IMR-90 (cell line): ENCODE results near the gene PLCXD1. TPM values are rescaled to one million over a fixed set of nuclear protein-coding genes. Genes with fewer than 3 reads are reported as not detected.

Experiments
- ATAC-seq: fragments of 200-7000 bp; cut with Tn5 transposase; 2 replicates; pipeline ENCODE4 v1.9.1; 2020; ENCODE audit warnings: low read depth, mild to moderate bottlenecking, moderate library complexity
- BruUV-seq: library from RNA; stranded (reverse); fragments of 400-500 nt; replicated peaks from 2 replicates; lab custom pipeline; 2021; lab: Mats Ljungman, UMichigan
- CTCF ChIA-PET: fragments of 300-600 bp; formaldehyde crosslinking; extraction: SDS; loops from one replicate; lab custom pipeline; 2021; ENCODE audit warnings: antibody characterized with exemption; lab: Yijun Ruan, JAX
- POLR2A ChIA-PET: fragments of 300-600 bp; sonication (Branson Sonifier 250); formaldehyde crosslinking; loops from one replicate; lab custom pipeline; 2022; ENCODE audit warnings: antibody characterized with exemption; ENCODE audit not compliant: unreplicated experiment; lab: Charles Lee
- DNase-seq: peaks from one replicate; pipeline ENCODE4 v3.0.0; 2013
- H2AFZ ChIP-seq: replicated peaks from 2 replicates; pipeline ENCODE3; 2013; ENCODE audit warnings: low read length, mild to moderate bottlenecking; ENCODE audit not compliant: poor library complexity
- H2AK5ac ChIP-seq: 2 replicates; pipeline ENCODE4 v1.6.1; 2013; ENCODE audit warnings: low read depth, low read length, inconsistent platforms
- H2AK9ac ChIP-seq: replicated peaks from 2 replicates; pipeline ENCODE3; 2013; ENCODE audit warnings: mild to moderate bottlenecking, low read depth, low read length, moderate library complexity; ENCODE audit not compliant: poor library complexity
- H2BK120ac ChIP-seq: 2 replicates; pipeline ENCODE4 v1.6.1; 2013; ENCODE audit warnings: low read depth, low read length, inconsistent platforms
- H2BK15ac ChIP-seq: 3 replicates; pipeline ENCODE4 v1.6.1; 2013; ENCODE audit warnings: low read depth, low read length, inconsistent platforms
- H2BK20ac ChIP-seq: 2 replicates; pipeline ENCODE4 v1.6.1; 2013; ENCODE audit warnings: low read depth, mild to moderate bottlenecking, inconsistent platforms, low read length, moderate library complexity
- H2BK5ac ChIP-seq: 2 replicates; pipeline ENCODE4 v1.6.1; 2013; ENCODE audit warnings: mild to moderate bottlenecking, low read depth, low read length, inconsistent platforms; ENCODE audit not compliant: poor library complexity, severe bottlenecking
- H3K14ac ChIP-seq: replicated peaks from 2 replicates; pipeline ENCODE4 v1.6.1; 2013; ENCODE audit warnings: low read depth, low read length, inconsistent platforms
- H3K18ac ChIP-seq: 2 replicates; pipeline ENCODE4 v1.6.1; 2013; ENCODE audit warnings: low read depth, low read length, control low read depth
- H3K23ac ChIP-seq: 2 replicates; pipeline ENCODE4 v1.6.1; 2013; ENCODE audit warnings: low read depth, low read length, inconsistent platforms
- H3K27ac ChIP-seq: 2 replicates; pipeline ENCODE4 v1.5.1; 2013; ENCODE audit warnings: mild to moderate bottlenecking, control low read depth, low read length; ENCODE audit not compliant: insufficient read depth
- H3K27me3 ChIP-seq: 2 replicates; pipeline ENCODE4 v1.6.1; 2013; ENCODE audit warnings: low read length; ENCODE audit not compliant: control insufficient read depth, insufficient read depth
- H3K36me3 ChIP-seq: 2 replicates; pipeline ENCODE4 v1.6.1; 2013; ENCODE audit warnings: low read length, mixed read lengths; ENCODE audit not compliant: control insufficient read depth, insufficient read depth
- H3K4ac ChIP-seq: 2 replicates; pipeline ENCODE4 v1.6.1; 2013; ENCODE audit warnings: low read depth, low read length, inconsistent platforms
- H3K4me1 ChIP-seq: 2 replicates; pipeline ENCODE4 v1.6.1; 2013; ENCODE audit warnings: low read length, mixed read lengths; ENCODE audit not compliant: control insufficient read depth, insufficient read depth
- H3K4me2 ChIP-seq: 2 replicates; pipeline ENCODE4 v1.6.1; 2013; ENCODE audit warnings: low read depth, mild to moderate bottlenecking, control low read depth, low read length, moderate library complexity
- H3K4me3 ChIP-seq: 2 replicates; pipeline ENCODE4 v1.5.1; 2013; ENCODE audit warnings: low read depth, mild to moderate bottlenecking, control low read depth, low read length, moderate library complexity; ENCODE audit not compliant: insufficient read depth
- H3K56ac ChIP-seq: 2 replicates; pipeline ENCODE4 v1.6.1; 2013; ENCODE audit warnings: low read length, inconsistent platforms; ENCODE audit not compliant: insufficient read depth; ENCODE audit errors: extremely low read depth
- H3K79me1 ChIP-seq, 2 experiments: 2 replicates each; pipeline ENCODE4 v1.6.1; 2013; ENCODE audit warnings: low read length in 2 of 2, inconsistent platforms in 1 of 2, low read depth in 1 of 2
- H3K9ac ChIP-seq: 2 replicates; pipeline ENCODE4 v1.6.1; 2013; ENCODE audit warnings: low read depth, low read length, control low read depth
- H3K9me1 ChIP-seq: 2 replicates; pipeline ENCODE4 v1.6.1; 2013; ENCODE audit warnings: low read length, inconsistent platforms; ENCODE audit not compliant: insufficient read depth
- H3K9me3 ChIP-seq: 2 replicates; pipeline ENCODE4 v1.6.1; 2013; ENCODE audit warnings: low read length; ENCODE audit not compliant: control insufficient read depth, insufficient read depth
- H4K20me1 ChIP-seq: 2 replicates; pipeline ENCODE4 v1.6.1; 2013; ENCODE audit warnings: low read length, inconsistent platforms; ENCODE audit not compliant: insufficient read depth
- H4K5ac ChIP-seq: 2 replicates; pipeline ENCODE4 v1.6.1; 2013; ENCODE audit warnings: mild to moderate bottlenecking, low read depth, low read length, control low read depth
- H4K8ac ChIP-seq, 2 experiments: 2 replicates each; pipeline ENCODE4 v1.6.1; 2013; ENCODE audit warnings: low read depth in 2 of 2, low read length in 2 of 2, control low read depth in 1 of 2, inconsistent platforms in 1 of 2
- H4K91ac ChIP-seq: 2 replicates; pipeline ENCODE4 v1.6.1; 2013; ENCODE audit warnings: low read depth, low read length, inconsistent platforms; ENCODE audit not compliant: insufficient read depth
- BHLHE40 ChIP-seq: fragments of 150-350 bp; IDR thresholded peaks from 2 replicates; pipeline ENCODE4 v1.6.1; 2016; ENCODE audit warnings: mild to moderate bottlenecking, low read depth, low read length
- CEBPB ChIP-seq: IDR thresholded peaks from 2 replicates; pipeline ENCODE4 v1.6.1; 2012; ENCODE audit warnings: low read depth, low read length, improper control_type of control experiment
- CHD1 ChIP-seq: IDR thresholded peaks from 2 replicates; pipeline ENCODE4 v1.6.1; 2012; ENCODE audit warnings: low read depth, low read length, improper control_type of control experiment
- FOS ChIP-seq: fragments of 150-350 bp; IDR thresholded peaks from 2 replicates; pipeline ENCODE4 v1.6.1; 2016; ENCODE audit warnings: low read depth, low read length
- MAFK ChIP-seq: IDR thresholded peaks from 2 replicates; pipeline ENCODE4 v1.6.1; 2012; ENCODE audit warnings: low read depth, low read length, improper control_type of control experiment
- MAZ ChIP-seq: IDR thresholded peaks from 2 replicates; pipeline ENCODE4 v1.6.1; 2012; ENCODE audit warnings: low read depth, mild to moderate bottlenecking, low read length, improper control_type of control experiment, moderate library complexity, borderline replicate concordance
- MXI1 ChIP-seq: IDR thresholded peaks from 2 replicates; pipeline ENCODE4 v1.6.1; 2012; ENCODE audit warnings: low read depth, mild to moderate bottlenecking, low read length, moderate library complexity, borderline replicate concordance
- NFE2L2 ChIP-seq: fragments of 150-350 bp; IDR thresholded peaks from 2 replicates; pipeline ENCODE4 v1.6.1; 2016; ENCODE audit warnings: low read depth, mild to moderate bottlenecking, low read length
- POLR2A ChIP-seq: IDR thresholded peaks from 2 replicates; pipeline ENCODE4 v1.6.1; 2012; ENCODE audit warnings: mild to moderate bottlenecking, low read depth, low read length
- RAD21 ChIP-seq: IDR thresholded peaks from 2 replicates; pipeline ENCODE4 v1.6.1; 2012; ENCODE audit warnings: low read length, improper control_type of control experiment
- RCOR1 ChIP-seq: IDR thresholded peaks from 2 replicates; pipeline ENCODE4 v1.6.1; 2012; ENCODE audit warnings: mild to moderate bottlenecking, low read length, improper control_type of control experiment; ENCODE audit not compliant: insufficient replicate concordance
- RFX5 ChIP-seq: IDR thresholded peaks from 2 replicates; pipeline ENCODE4 v1.8.0; 2012; ENCODE audit warnings: low read depth, mild to moderate bottlenecking, low read length, moderate library complexity
- SMC3 ChIP-seq: fragments of 150-350 bp; IDR thresholded peaks from 2 replicates; pipeline ENCODE4 v1.6.1; 2016; ENCODE audit warnings: low read depth, mild to moderate bottlenecking, antibody characterized with exemption, low read length, moderate library complexity
- WGBS, 2 experiments: methylation state at CpG; one replicate each; pipeline versions ENCODE4 v1.1.5 to v1.1.7; 2013; ENCODE audit warnings: missing lambda C conversion rate in 2 of 2; ENCODE audit not compliant: insufficient read length in 1 of 2; ENCODE audit errors: extremely low coverage in 2 of 2; 5-methylcytosine and 5-hydroxymethylcytosine counted together
- dilution Hi-C: fragments of 300-500 bp; cut with HindIII; formaldehyde crosslinking; loops from one replicate; pipeline ENCODE4 v1.14.3; 2018; ENCODE audit warnings: low sequenced_read_pairs; ENCODE audit not compliant: unreplicated experiment
- in situ Hi-C: fragments of 300-500 bp; cut with MboI; formaldehyde crosslinking; loops from 3 replicates; pipeline ENCODE4 v1.14.3; 2019; ENCODE audit warnings: low sequenced_read_pairs, inconsistent platforms, mixed read lengths
- intact Hi-C: fragments of 100-400 bp; cut with micrococcal nuclease; formaldehyde crosslinking; loops from 2 replicates; pipeline ENCODE4 v1.10.0; 2022
- polyA plus RNA-seq, 3 experiments: library from polyadenylated mRNA; depleted of rRNA; stranded (reverse); fragments of >200 nt; gene quantifications; 2 replicates each; pipeline ENCODE4 v1.2.3, GENCODE V29; 2012; ENCODE audit warnings: low replicate concordance in 1 of 3
- total RNA-seq: library from RNA; depleted of rRNA; stranded (reverse); fragments of >200 nt; gene quantifications from 2 replicates; pipeline ENCODE4 v1.2.3, GENCODE V29; 2012
- TF ChIP-seq, protein P1 (sequence below): fragments of 150-350 bp; IDR thresholded peaks from 2 replicates; pipeline ENCODE4 v1.6.1; 2017; ENCODE audit warnings: mild to moderate bottlenecking, antibody characterized with exemption, low read length, low read depth
- TF ChIP-seq, protein P2 (sequence below): conservative IDR thresholded peaks from 2 replicates; pipeline ENCODE4 v1.5.1; 2012; ENCODE audit warnings: mild to moderate bottlenecking, low read depth, low read length, improper control_type of control experiment
- TF ChIP-seq, protein P3 (sequence below): fragments of 150-350 bp; IDR thresholded peaks from 2 replicates; pipeline ENCODE4 v1.6.1; 2016; ENCODE audit warnings: low read depth, mild to moderate bottlenecking, low read length, moderate library complexity, borderline replicate concordance

PLCXD1 gene
- total and polyA plus RNA-seq, 2 of the 4 experiments (the other 2 are of a cell fraction) = 16.7 to 17.7 TPM

DNA sequence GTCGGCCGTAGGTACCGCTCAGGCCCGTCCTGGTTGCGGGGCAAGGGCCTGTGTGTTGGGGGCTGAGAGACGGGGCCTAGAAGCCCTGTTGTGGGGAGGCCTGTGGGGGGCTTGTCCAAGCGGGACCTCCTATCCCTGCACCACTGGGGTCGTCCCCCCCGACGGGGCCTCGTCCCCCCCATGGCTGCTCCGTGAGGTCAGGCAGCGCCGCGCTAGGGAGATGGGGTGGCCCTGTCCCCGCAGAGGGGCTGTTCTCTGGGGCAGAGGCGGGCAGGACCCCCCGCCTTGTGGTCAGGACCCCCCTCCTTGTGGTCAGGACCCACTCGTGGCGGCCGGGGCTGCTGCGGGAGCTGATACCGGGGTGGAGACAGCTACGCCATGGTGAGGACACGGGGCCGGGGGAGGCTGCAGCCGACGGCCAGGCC lies 49.6 kb downstream of the PLCXD1 start:
- H3K4me2 ChIP-seq = no peak overlapping the region
- H3K79me1 ChIP-seq = no peaks in the 10 kb centered on the region
- TF ChIP-seq, protein P1, sequence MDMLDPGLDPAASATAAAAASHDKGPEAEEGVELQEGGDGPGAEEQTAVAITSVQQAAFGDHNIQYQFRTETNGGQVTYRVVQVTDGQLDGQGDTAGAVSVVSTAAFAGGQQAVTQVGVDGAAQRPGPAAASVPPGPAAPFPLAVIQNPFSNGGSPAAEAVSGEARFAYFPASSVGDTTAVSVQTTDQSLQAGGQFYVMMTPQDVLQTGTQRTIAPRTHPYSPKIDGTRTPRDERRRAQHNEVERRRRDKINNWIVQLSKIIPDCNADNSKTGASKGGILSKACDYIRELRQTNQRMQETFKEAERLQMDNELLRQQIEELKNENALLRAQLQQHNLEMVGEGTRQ = no peak
- TF ChIP-seq RAD21 = no peak
- no peak for TF ChIP-seq CHD1
- no peak for TF ChIP-seq RCOR1
- no peak for TF ChIP-seq CEBPB
- no peak for TF ChIP-seq POLR2A
- TF ChIP-seq MAZ = no peak
- TF ChIP-seq FOS = no peak
- TF ChIP-seq NFE2L2 = no peak
- no peak for TF ChIP-seq BHLHE40
- no peak for TF ChIP-seq MAFK
- no peak for TF ChIP-seq SMC3
- TF ChIP-seq RFX5 = no peak
- TF ChIP-seq, protein P2, sequence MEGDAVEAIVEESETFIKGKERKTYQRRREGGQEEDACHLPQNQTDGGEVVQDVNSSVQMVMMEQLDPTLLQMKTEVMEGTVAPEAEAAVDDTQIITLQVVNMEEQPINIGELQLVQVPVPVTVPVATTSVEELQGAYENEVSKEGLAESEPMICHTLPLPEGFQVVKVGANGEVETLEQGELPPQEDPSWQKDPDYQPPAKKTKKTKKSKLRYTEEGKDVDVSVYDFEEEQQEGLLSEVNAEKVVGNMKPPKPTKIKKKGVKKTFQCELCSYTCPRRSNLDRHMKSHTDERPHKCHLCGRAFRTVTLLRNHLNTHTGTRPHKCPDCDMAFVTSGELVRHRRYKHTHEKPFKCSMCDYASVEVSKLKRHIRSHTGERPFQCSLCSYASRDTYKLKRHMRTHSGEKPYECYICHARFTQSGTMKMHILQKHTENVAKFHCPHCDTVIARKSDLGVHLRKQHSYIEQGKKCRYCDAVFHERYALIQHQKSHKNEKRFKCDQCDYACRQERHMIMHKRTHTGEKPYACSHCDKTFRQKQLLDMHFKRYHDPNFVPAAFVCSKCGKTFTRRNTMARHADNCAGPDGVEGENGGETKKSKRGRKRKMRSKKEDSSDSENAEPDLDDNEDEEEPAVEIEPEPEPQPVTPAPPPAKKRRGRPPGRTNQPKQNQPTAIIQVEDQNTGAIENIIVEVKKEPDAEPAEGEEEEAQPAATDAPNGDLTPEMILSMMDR = no peak
- TF ChIP-seq, protein P3, sequence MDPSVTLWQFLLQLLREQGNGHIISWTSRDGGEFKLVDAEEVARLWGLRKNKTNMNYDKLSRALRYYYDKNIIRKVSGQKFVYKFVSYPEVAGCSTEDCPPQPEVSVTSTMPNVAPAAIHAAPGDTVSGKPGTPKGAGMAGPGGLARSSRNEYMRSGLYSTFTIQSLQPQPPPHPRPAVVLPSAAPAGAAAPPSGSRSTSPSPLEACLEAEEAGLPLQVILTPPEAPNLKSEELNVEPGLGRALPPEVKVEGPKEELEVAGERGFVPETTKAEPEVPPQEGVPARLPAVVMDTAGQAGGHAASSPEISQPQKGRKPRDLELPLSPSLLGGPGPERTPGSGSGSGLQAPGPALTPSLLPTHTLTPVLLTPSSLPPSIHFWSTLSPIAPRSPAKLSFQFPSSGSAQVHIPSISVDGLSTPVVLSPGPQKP = no peak
- no peak for TF ChIP-seq MXI1
- H4K8ac ChIP-seq = no peak overlapping the region
- ChIA-PET CTCF (no interaction called here), POLR2A (no interaction called here)
- H3K18ac ChIP-seq = no peak overlapping the region
- no peak overlapping the region for H3K23ac ChIP-seq
- dilution Hi-C loops (no loop called here), intact Hi-C loops (no loop called here), in situ Hi-C loops (no loop called here)
- H3K4ac ChIP-seq = no peak overlapping the region
- no peak overlapping the region for H2BK15ac ChIP-seq
- no peak overlapping the region for H3K56ac ChIP-seq
- no peak overlapping the region for H2AK5ac ChIP-seq
- H3K4me1 ChIP-seq = peaks cover 3% of the 10 kb centered on the region
- no peak overlapping the region for H3K27ac ChIP-seq
- no peak overlapping the region for H3K9ac ChIP-seq
- no peak overlapping the region for H2BK20ac ChIP-seq
- H3K14ac ChIP-seq = no peak overlapping the region
- H2AK9ac ChIP-seq = peak overlapping the region; percentile 5
- H4K20me1 ChIP-seq = no peaks in the 10 kb centered on the region; the same call in 1 of the 2 replicates
- DNase-seq = no peak
- peak overlapping the region; percentile 88 for H2AFZ ChIP-seq
- H3K27me3 ChIP-seq = no peaks in the 10 kb centered on the region
- H4K91ac ChIP-seq = no peak overlapping the region
- H4K5ac ChIP-seq = no peak overlapping the region
- 30% methylated on average over 2 of the region's 28 CpGs; no CpG with 5 or more reads in 1 of the 2 experiments for WGBS, 2 experiments
- H3K9me3 ChIP-seq = peaks cover under 1% of the 10 kb centered on the region; the same call in 1 of the 2 replicates
- H3K36me3 ChIP-seq = peaks cover 7% of the 10 kb centered on the region; the same call in 1 of the 2 replicates
- H2BK120ac ChIP-seq = no peak overlapping the region
- no peak overlapping the region for H3K4me3 ChIP-seq
- ATAC-seq = no peak
- H3K9me1 ChIP-seq = no peaks in the 10 kb centered on the region
- no TSS peak for BruUV-seq
- no peak overlapping the region for H2BK5ac ChIP-seq
